ENCODE measurements around the gene CRTAC1.

The CRTAC1 gene

DNA sequence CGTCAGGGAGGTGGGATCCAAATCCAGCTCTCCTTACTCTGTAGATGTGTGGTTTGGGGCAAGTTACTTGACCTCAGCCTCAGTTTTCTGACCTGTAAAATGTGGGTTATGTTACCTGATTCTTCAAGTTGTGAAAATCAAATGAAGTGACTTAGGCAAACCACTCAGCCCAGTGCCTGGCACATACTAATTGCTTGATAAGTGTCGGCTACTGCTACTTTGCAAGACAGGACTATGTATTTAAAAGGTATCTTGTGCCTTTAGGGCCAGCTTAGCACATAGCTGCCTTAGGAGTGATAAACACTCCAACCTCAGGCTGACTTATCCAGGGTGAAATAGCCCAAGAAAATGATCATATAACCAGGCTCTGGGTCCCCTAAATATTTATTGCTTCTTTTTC is 137.9 kb downstream of the CRTAC1 start:
- no peak for DNase-seq

- DNase-seq: no peak
Measured at GRCh38 chr10:97891497-97892167, 138.8 kb downstream of the CRTAC1 start.

- DNase-seq: peak; percentile 78
Measured at GRCh38 chr10:97889461-97890265, 140.8 kb downstream of the CRTAC1 start.

DNA sequence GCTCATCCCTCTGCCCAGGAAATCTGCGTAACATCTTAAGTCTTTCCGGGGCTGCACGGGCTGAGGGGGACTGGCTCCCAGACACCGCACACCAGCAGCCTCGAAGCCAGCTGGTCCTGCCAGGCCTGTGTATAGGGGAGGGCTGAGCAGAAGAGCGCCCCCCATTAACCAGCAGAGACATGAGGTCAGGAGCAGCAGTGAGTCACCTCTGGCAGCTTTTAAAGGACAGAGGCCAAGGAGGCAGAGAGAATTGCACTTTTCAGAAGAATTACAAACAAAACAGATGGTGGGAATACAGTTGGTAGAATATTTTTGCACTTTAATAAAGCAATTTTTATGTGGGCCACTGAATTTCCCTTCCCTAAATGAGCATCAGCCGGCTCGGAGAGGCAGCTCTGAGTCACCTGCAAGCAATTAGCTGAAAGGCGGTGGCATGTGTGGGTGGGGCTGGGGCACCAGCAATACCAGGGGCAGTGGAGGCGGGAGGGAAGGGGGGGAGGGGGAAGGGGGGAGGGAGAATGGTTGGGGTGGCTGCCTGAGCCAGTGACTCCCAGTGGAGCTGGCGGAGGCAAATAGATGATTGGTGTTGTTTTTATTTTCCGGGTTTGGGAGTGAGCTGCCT is 141.7 kb downstream of the CRTAC1 start:
- peak; percentile 69 for DNase-seq

DNA sequence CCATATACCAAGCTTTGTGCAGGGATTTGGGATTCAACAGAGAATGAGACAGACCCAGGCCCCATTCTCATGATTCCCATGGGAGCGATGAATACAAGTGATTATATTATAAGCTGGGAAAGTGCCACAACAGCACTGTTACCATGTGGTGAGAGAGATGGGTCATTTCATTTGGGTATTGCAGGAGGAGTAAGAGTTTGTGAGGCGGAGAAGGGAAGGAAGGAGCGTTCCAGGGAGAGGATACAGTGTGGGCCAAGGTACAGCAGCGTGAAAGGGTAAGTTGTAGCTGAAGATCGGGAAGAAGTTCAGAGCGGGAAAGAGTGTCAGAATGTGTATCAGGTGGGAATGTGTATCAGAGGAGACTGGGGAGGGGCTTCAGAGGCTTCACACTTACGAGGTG is 142.3 kb downstream of the CRTAC1 start:
- DNase-seq: no peak

GRCh38 chr10:97887399-97887798 is 143.0 kb downstream of the CRTAC1 start:
- no peak for DNase-seq

- DNase-seq: no peak
Measured at GRCh38 chr10:97886286-97886685, 144.1 kb downstream of the CRTAC1 start.

GRCh38 chr10:97883092-97883485 is 147.3 kb downstream of the CRTAC1 start:
- DNase-seq: no peak

DNA sequence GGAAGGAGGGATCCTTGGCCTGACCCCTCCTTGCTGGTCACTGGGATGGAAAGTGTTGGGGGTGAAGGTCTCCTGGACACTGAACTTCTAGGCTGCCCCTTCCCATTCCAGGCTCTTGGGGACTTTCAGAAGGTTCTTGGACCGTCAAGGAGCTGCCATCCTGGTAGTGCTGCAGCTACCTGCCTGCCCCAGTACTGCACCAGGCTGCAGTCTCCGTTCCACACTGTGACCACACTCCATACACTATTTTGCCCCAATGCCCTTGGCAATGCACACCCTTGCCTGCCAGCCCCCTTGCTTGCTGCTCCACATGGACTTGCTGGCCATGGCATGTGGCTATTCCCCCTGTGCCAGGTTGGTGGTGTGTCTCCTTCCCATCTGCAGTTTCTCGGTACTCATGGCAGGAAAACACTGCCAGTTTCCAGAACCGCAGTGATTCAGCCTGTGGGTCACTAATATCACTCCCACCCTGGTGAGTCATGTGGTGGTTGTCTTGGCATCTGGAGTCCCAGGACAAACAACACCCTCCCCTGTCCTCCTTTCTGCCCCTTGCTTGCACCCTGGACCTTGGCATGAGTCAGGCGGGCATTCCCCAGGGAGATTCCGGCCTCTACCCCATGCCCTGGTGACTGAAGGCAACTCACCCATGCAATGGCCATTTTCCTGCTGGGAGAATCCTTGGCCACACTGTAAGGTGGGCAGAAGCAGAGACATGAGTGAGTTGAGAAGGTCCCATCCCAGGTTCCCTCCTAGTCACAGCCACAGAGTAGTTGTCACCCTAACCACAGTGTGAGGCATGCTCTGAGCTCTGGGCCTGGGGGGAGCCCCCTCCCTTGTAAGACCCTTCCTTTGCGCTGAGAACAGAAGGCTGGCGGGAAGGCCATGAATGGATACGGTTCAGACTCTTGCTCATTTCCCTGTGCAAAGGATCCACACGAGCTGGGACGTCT is 148.0 kb downstream of the CRTAC1 start:
- DNase-seq: no peak

DNA sequence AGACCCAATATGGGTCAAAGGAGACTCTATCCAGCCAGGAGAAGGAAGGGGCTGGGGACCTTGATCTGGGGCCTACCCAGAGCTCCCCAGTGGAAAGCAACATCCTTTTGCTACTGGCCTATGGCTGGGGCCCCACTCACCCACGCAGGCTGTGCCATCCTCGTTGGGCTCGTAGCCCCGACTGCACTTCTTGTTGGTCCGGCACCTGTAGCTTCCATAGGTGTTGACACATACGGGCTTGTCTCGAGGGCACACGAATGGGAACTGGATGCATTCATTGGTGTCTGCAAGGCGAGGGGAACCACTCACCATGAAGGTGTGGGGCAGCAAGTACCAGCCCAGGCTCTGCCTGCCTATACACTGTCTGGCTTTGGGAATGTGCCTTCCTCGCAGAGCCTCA is 150.3 kb downstream of the CRTAC1 start:
- DNase-seq: no peak

GRCh38 chr10:97879241-97879640 is 151.2 kb downstream of the CRTAC1 start:
- DNase-seq: no peak

GRCh38 chr10:97876402-97876801 is 154.0 kb downstream of the CRTAC1 start:
- DNase-seq: no peak

DNA sequence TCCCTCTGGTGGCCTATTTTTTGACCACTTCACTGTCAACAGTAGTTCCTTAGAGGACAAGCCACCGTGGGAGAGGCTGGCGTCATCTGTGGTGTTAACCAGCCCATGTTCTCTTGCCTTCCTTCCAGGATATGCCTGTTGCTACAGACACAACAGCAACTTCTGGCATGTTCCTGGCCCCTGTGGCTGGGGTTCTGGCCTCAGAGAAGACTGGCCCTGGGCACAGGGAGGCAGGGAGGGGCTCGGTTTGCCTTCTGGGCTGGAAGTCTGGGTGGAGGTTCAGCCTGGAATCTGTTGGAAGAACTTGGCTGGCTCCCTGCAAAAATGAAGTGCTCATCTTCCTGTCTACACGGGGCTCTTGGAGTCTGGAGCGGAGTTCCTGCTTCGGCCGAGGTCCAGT is 155.0 kb downstream of the CRTAC1 start:
- no peak for DNase-seq

GRCh38 chr10:97874332-97874731 is 156.1 kb downstream of the CRTAC1 start:
- no peak for DNase-seq

DNA sequence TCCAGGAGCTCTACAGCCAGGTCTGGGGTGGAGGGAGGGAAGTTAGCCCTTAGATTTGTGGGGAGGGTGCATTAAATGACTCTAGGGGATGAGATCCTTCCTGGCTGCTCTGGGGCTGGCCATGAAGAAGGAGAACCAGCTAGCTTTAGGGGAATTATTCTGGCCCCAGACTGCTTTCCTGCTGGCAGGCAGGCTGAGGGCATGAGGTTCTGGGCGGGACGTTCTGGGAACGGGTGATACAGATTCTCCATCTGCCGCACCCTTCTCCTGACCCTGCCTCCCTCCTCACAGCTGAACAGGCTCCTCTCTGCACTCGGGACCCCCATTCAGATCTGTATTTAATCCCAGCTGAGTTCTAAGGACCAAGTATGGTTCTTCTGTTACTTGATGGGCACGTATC is 156.9 kb downstream of the CRTAC1 start:
- no peak for DNase-seq

GRCh38 chr10:97870990-97871389 is 159.4 kb downstream of the CRTAC1 start:
- DNase-seq: no peak

- DNase-seq: peak; percentile 86
Measured at GRCh38 chr10:97869091-97870042, 161.1 kb downstream of the CRTAC1 start.

DNA sequence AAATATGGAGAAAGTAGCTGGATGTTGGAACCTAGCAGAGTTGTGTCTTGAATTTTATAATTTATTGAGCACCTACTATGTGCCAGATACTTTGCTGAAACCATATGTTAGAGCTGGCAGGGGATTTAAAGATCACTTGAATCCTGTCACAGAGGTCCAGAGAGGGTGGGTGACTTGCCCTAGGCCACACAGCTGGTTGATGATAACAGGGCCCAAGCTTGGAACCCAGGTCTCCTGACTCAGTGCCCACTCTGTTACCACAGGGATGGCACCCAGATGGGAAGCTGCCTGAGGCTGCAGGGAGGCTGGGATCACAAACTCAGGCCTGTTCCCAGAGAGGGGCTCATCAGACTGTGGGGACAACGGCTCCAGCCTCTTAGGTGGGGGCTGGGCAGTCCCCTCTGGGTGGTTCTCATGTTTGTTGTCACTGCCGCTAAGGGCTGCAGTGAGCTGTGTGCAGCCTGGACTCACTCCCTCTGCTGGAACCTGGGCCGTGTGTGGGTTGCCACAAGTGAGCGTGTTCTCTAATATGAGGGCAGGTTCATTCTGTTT is 162.2 kb downstream of the CRTAC1 start:
- DNase-seq: no peak

DNA sequence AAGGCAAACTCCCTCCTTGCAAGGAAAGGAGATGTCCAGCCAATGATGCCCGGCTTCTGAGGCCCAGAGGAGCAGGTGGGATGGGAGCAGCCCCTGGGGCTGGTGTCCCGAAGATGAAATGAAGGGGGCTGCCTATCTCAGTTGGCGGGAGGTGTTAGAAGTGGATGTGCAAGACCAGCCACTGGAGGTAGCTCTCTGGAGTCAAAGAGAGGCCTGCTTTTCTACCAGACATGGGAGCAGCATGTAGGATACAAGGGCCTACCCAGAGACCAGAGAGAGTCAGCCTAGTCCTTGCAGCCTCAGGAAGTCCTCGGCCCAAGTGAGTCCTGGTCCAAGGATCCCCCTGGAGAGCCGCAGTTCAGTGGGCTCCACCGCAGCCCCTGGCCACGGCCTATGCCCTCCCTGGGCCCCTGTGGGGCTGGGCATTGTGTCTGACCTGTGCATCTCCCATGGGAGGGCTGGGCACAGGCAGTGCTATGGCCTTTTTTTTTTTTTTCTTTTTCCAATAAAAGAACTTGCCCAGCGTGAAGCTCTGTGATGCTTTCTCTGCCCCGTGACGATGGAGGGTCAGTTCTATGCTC is 163.1 kb downstream of the CRTAC1 start:
- no peak for DNase-seq

GRCh38 chr10:97866524-97867219 is 163.7 kb downstream of the CRTAC1 start:
- DNase-seq: no peak

All from NCI-H1436 (cell line).